Spleen (tissue), 7 donors: ENCODE results near the gene FBXO39.

Experiments
- CTCF ChIP-seq, 11 experiments: fragments of 200-600 bp in 7 of 11; fragments of 450-650 bp in 4 of 11; sonication (generic) in 4 of 11; IDR thresholded peaks in 8 of 11; conservative IDR thresholded peaks in 3 of 11; 1 replicate in 7 of 11; 2 replicates in 4 of 11; pipeline versions ENCODE4 v1.4.0 to v1.8.0; 2016 to 2021; ENCODE audit warnings: antibody characterized with exemption in 11 of 11, inconsistent platforms in 4 of 11, mild to moderate bottlenecking in 1 of 11
- POLR2A ChIP-seq, 3 donors: fragments of 450-650 bp; IDR thresholded peaks; one replicate each; pipeline ENCODE4 v1.5.1; 2017; ENCODE audit warnings: antibody characterized with exemption in 3 of 3, mild to moderate bottlenecking in 1 of 3
- donor health status: DM: no; HTN: no; CAD: no; lungs with moderate emphysema.
- donor health status: DM: no; HTN: no; CAD: no.
- donor health status: DM: no; HTN: no; CAD: no.

GRCh38 chr17:6796887-6797490, 21.0 kb downstream of the FBXO39 start:
- TF ChIP-seq POLR2A (IDR thresholded peaks at IDR 0.05) (no peak), CTCF (IDR thresholded peaks at IDR 0.05 in 8 of 11, conservative IDR thresholded peaks at IDR 0.05 in 3 of 11) (no peak)
